ENCODE measurements around the gene NUTM1. TPM values are rescaled to one million over a fixed set of nuclear protein-coding genes. Genes with fewer than 3 reads are reported as not detected.
"Not testable (repeated sequence)": the region's sequence is repeated elsewhere in the genome, so short reads cannot be mapped to it uniquely, and the experiment has no call there.

The NUTM1 gene
- total and polyA plus RNA-seq, 10 donors = 0.03 TPM; not detected in 9

GRCh38 chr15:34349769-34350168 is 6.7 kb downstream of the NUTM1 start:
- DNase-seq = no peak
- intact Hi-C loops (cut with DNase I; ENCODE audit: low total_unique reads) = loop anchor here (10.0 kb wide), 1 partner anchor 235 kb away; the partner anchor contains the start of gene GOLGA8B
- H3K4me1 ChIP-seq = peaks cover 0 to 4% (median 0%) of the 10 kb centered on the region in 6 donors
- 85 to 93% (median 89%) methylated on average over 4 of the region's 4 CpGs for WGBS, 5 donors
- H3K36me3 ChIP-seq = peaks cover 0 to 12% (median 0%) of the 10 kb centered on the region in 6 donors
- no peak overlapping the region for H3K27ac ChIP-seq
- no peak for TF ChIP-seq CTCF (IDR thresholded peaks at IDR 0.05 in 8 of 11, conservative IDR thresholded peaks at IDR 0.05 in 3 of 11)
- no peak for TF ChIP-seq POLR2AphosphoS5 (IDR thresholded peaks at IDR 0.05)
- no peak for TF ChIP-seq POLR2A (IDR thresholded peaks at IDR 0.05)
- H3K9me3 ChIP-seq = no peaks in the 10 kb centered on the region
- H3K27me3 ChIP-seq (replicated peaks in 1 of 7) = no peaks in the 10 kb centered on the region
- H3K4me3 ChIP-seq = no peak overlapping the region

GRCh38 chr15:34352996-34353395 is 9.9 kb downstream of the NUTM1 start:
- 93 to 96% (median 95%) methylated on average over 12 of the region's 12 CpGs for WGBS, 5 donors
- intact Hi-C loops (cut with DNase I; ENCODE audit: low total_unique reads) = not testable (repeated sequence)

GRCh38 chr15:34353627-34354026 is 10.5 kb downstream of the NUTM1 start:
- Histone ChIP-seq H3K4me3 (no peak overlapping the region), H3K9me3 (no peaks in the 10 kb centered on the region), H3K27me3 (replicated peaks in 1 of 7) (no peaks in the 10 kb centered on the region), H3K27ac (no peak overlapping the region), H3K36me3 (peaks cover 0 to 51% (median 21%) of the 10 kb centered on the region in 6 donors), H3K4me1 (no peaks in the 10 kb centered on the region)
- 77 to 93% (median 85%) methylated on average over 1 to 2 of the region's 2 CpGs for WGBS, 5 donors
- TF ChIP-seq POLR2A (IDR thresholded peaks at IDR 0.05) (no peak), CTCF (IDR thresholded peaks at IDR 0.05 in 8 of 11, conservative IDR thresholded peaks at IDR 0.05 in 3 of 11) (no peak), POLR2AphosphoS5 (IDR thresholded peaks at IDR 0.05) (no peak)
- no peak for DNase-seq
- intact Hi-C loops (cut with DNase I; ENCODE audit: low total_unique reads) = no loop called here

More at GRCh38 chr15:34352996-34353395, 9.9 kb downstream of the NUTM1 start:
- not testable (repeated sequence) for H3K4me1 ChIP-seq; H3K4me3 ChIP-seq; DNase-seq; H3K27ac ChIP-seq; H3K9me3 ChIP-seq; H3K27me3 ChIP-seq (replicated peaks in 1 of 7)
- H3K36me3 ChIP-seq = peaks cover 0 to 45% (median 15%) of the 10 kb centered on the region in 6 donors

GRCh38 chr15:34354286-34354685 is 11.2 kb downstream of the NUTM1 start:
- H3K27ac ChIP-seq = no peak overlapping the region
- no peaks in the 10 kb centered on the region for H3K9me3 ChIP-seq
- H3K4me3 ChIP-seq = no peak overlapping the region
- H3K4me1 ChIP-seq = no peaks in the 10 kb centered on the region
- intact Hi-C loops (cut with DNase I; ENCODE audit: low total_unique reads) = no loop called here
- TF ChIP-seq POLR2AphosphoS5 (IDR thresholded peaks at IDR 0.05) (no peak), POLR2A (IDR thresholded peaks at IDR 0.05) (no peak), CTCF (IDR thresholded peaks at IDR 0.05 in 8 of 11, conservative IDR thresholded peaks at IDR 0.05 in 3 of 11) (no peak)
- H3K36me3 ChIP-seq = peaks cover 0 to 58% (median 26%) of the 10 kb centered on the region in 6 donors
- no peaks in the 10 kb centered on the region for H3K27me3 ChIP-seq (replicated peaks in 1 of 7)
- WGBS, 5 donors = 89 to 95% (median 91%) methylated on average over 7 of the region's 7 CpGs
- DNase-seq = no peak

- Histone ChIP-seq H3K36me3 (peaks cover 0 to 67% (median 33%) of the 10 kb centered on the region in 6 donors), H3K9me3 (no peaks in the 10 kb centered on the region), H3K4me3 (no peak overlapping the region), H3K27ac (no peak overlapping the region), H3K27me3 (replicated peaks in 1 of 7) (no peaks in the 10 kb centered on the region), H3K4me1 (no peaks in the 10 kb centered on the region)
- DNase-seq = no peak
- 88 to 95% (median 89%) methylated on average over 9 of the region's 9 CpGs for WGBS, 5 donors
- intact Hi-C loops (cut with DNase I; ENCODE audit: low total_unique reads) = no loop called here
- no peak for TF ChIP-seq POLR2AphosphoS5 (IDR thresholded peaks at IDR 0.05)
- TF ChIP-seq POLR2A (IDR thresholded peaks at IDR 0.05) = no peak
Observed at GRCh38 chr15:34355241-34355640, 12.1 kb downstream of the NUTM1 start.

Measured in spleen (tissue), 11 donors.